Endodermal cell (in vitro differentiated cells): ENCODE data around the gene SERPIND1. TPM values are rescaled to one million over a fixed set of nuclear protein-coding genes. Genes with fewer than 3 reads are reported as not detected.

Experiments
- DNase-seq: peaks from one replicate; pipeline ENCODE4 v3.0.0-alpha.2; 2017
- H3K27ac ChIP-seq: 2 replicates; pipeline ENCODE4 v1.5.1; 2013; ENCODE audit warnings: mild to moderate bottlenecking, low read depth, low read length, moderate library complexity
- H3K27me3 ChIP-seq: 2 replicates; pipeline ENCODE4 v1.6.1; 2013; ENCODE audit warnings: mild to moderate bottlenecking, low read length, moderate library complexity; ENCODE audit not compliant: insufficient read depth, control insufficient read depth, poor library complexity, severe bottlenecking
- H3K36me3 ChIP-seq: 2 replicates; pipeline ENCODE4 v1.7.0; 2013; ENCODE audit warnings: mild to moderate bottlenecking, low read length, moderate library complexity; ENCODE audit not compliant: control insufficient read depth, insufficient read depth
- H3K4me1 ChIP-seq: one replicate; pipeline ENCODE4 v1.7.0; 2013; ENCODE audit warnings: low read length; ENCODE audit not compliant: control insufficient read depth, insufficient read depth
- H3K4me3 ChIP-seq: 2 replicates; pipeline ENCODE4 v1.5.1; 2013; ENCODE audit warnings: mild to moderate bottlenecking, low read length, moderate library complexity
- H3K9ac ChIP-seq: 2 replicates; pipeline ENCODE4 v1.6.1; 2013; ENCODE audit warnings: mild to moderate bottlenecking, low read length, moderate library complexity; ENCODE audit not compliant: poor library complexity, severe bottlenecking; ENCODE audit errors: extremely low read depth
- H3K9me3 ChIP-seq: 2 replicates; pipeline ENCODE4 v1.6.1; 2013; ENCODE audit warnings: mild to moderate bottlenecking, low read length, moderate library complexity; ENCODE audit not compliant: control insufficient read depth
- H3K27ac Mint-ChIP-seq: 2 replicates; pipeline ENCODE4 v1.8.0; 2020; ENCODE audit warnings: mixed read lengths
- H3K27me3 Mint-ChIP-seq: 2 replicates; pipeline ENCODE4 v1.8.0; 2021; ENCODE audit warnings: mild to moderate bottlenecking, mixed read lengths; ENCODE audit not compliant: insufficient read depth
- H3K36me3 Mint-ChIP-seq: 2 replicates; pipeline ENCODE4 v1.8.0; 2020; ENCODE audit warnings: low read depth, mixed read lengths
- H3K4me1 Mint-ChIP-seq: 2 replicates; pipeline ENCODE4 v1.8.0; 2020; ENCODE audit warnings: mixed read lengths
- H3K4me3 Mint-ChIP-seq: 2 replicates; pipeline ENCODE4 v1.8.0; 2020; ENCODE audit warnings: mild to moderate bottlenecking, moderate library complexity, mixed read lengths
- H3K9me3 Mint-ChIP-seq: 2 replicates; pipeline ENCODE4 v1.8.0; 2020; ENCODE audit warnings: mild to moderate bottlenecking, mixed read lengths
- CTCF ChIP-seq: fragments of 200-600 bp; sonication (generic); conservative IDR thresholded peaks from 2 replicates; pipeline ENCODE4 v1.5.0; 2021; ENCODE audit warnings: antibody characterized with exemption, mild to moderate bottlenecking
- WGBS, 2 experiments: methylation state at CpG; one replicate each; pipeline versions ENCODE4 v1.1.5 to v1.1.7; 2013; ENCODE audit warnings: missing lambda C conversion rate in 2 of 2, mixed read lengths in 1 of 2; ENCODE audit not compliant: insufficient coverage in 1 of 2, insufficient read length in 1 of 2; 5-methylcytosine and 5-hydroxymethylcytosine counted together
- total RNA-seq, 2 donors: library from RNA; stranded (reverse); fragmentation: NEBNext Ultra II Directional in 1 of 2; extraction: Animal tissue kit (Norgen Biotek cat#: 25700) in 1 of 2; gene quantifications; 2 replicates in 1 of 2; 3 replicates in 1 of 2; pipeline ENCODE4 v1.2.1, GENCODE V29; 2021

The SERPIND1 gene
- total RNA-seq, 2 donors from 2014 or later = not detected

- Histone ChIP-seq H3K36me3 (peaks cover 7% of the 10 kb centered on the region), H3K9ac (no peak overlapping the region), H3K4me3 (no peak overlapping the region), H3K9me3 (no peaks in the 10 kb centered on the region), H3K27me3 (no peaks in the 10 kb centered on the region), H3K27ac (no peak overlapping the region), H3K4me1 (no peaks in the 10 kb centered on the region)
- no peak for DNase-seq
- WGBS, 2 experiments = 93 to 100% methylated on average over 1 to 7 of the region's 7 CpGs
- no peaks in the 10 kb centered on the region for H3K27me3 Mint-ChIP-seq
- no peak for TF ChIP-seq CTCF
- H3K4me1 Mint-ChIP-seq = peaks cover 3% of the 10 kb centered on the region
- H3K36me3 Mint-ChIP-seq = peaks cover 20% of the 10 kb centered on the region
- no peak overlapping the region for H3K4me3 Mint-ChIP-seq
- no peak overlapping the region for H3K27ac Mint-ChIP-seq
- H3K9me3 Mint-ChIP-seq = no peaks in the 10 kb centered on the region
Observed at GRCh38 chr22:20752104-20752741, 21.7 kb upstream of the SERPIND1 start.

DNA sequence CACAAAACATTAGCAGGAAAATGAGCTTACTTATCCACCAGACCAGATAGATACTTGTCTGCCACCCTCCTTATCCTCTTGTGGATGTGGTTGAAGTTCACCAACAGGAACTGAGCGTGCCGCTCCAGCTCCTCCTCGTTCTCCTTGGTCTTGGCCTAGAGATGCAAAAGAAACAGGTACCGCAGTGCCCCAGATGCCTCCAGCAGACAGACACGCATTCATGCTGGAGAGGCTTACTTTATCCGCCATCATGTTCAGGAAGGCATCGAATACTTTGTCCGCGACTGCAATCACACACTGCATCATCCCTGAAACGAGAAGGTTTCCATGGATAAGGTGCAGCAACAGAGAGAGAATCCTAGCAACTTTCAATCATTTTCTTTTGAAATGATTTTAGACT lies 21.0 kb upstream of the SERPIND1 start:
- Histone ChIP-seq H3K27ac (no peak overlapping the region), H3K9ac (no peak overlapping the region), H3K4me1 (no peaks in the 10 kb centered on the region), H3K9me3 (no peaks in the 10 kb centered on the region), H3K4me3 (no peak overlapping the region), H3K36me3 (peaks cover 12% of the 10 kb centered on the region), H3K27me3 (no peaks in the 10 kb centered on the region)
- H3K4me3 Mint-ChIP-seq = no peak overlapping the region
- H3K9me3 Mint-ChIP-seq = no peaks in the 10 kb centered on the region
- no peaks in the 10 kb centered on the region for H3K27me3 Mint-ChIP-seq
- no peak for TF ChIP-seq CTCF
- WGBS, 2 experiments = 96 to 97% methylated on average over 7 to 10 of the region's 10 CpGs
- H3K27ac Mint-ChIP-seq = no peak overlapping the region
- DNase-seq = no peak
- H3K36me3 Mint-ChIP-seq = peaks cover 21% of the 10 kb centered on the region
- peaks cover 3% of the 10 kb centered on the region for H3K4me1 Mint-ChIP-seq

- no peaks in the 10 kb centered on the region for H3K9me3 Mint-ChIP-seq
- peaks cover 23% of the 10 kb centered on the region for H3K36me3 Mint-ChIP-seq
- no peak for TF ChIP-seq CTCF
- H3K27ac Mint-ChIP-seq = no peak overlapping the region
- no peaks in the 10 kb centered on the region for H3K27me3 ChIP-seq
- no peak overlapping the region for H3K4me3 ChIP-seq
- no peaks in the 10 kb centered on the region for H3K4me1 ChIP-seq
- no peak for DNase-seq
- WGBS, 2 experiments = 86 to 92% methylated on average over 2 to 3 of the region's 3 CpGs
- no peak overlapping the region for H3K27ac ChIP-seq
- H3K4me3 Mint-ChIP-seq = no peak overlapping the region
- peaks cover 3% of the 10 kb centered on the region for H3K4me1 Mint-ChIP-seq
- H3K36me3 ChIP-seq = peaks cover 28% of the 10 kb centered on the region
- no peaks in the 10 kb centered on the region for H3K27me3 Mint-ChIP-seq
- H3K9me3 ChIP-seq = no peaks in the 10 kb centered on the region
- no peak overlapping the region for H3K9ac ChIP-seq
Observed at GRCh38 chr22:20756846-20757245, 17.1 kb upstream of the SERPIND1 start.
